GM12801 (cell line): ENCODE results near the gene UVRAG.

Experiments
- CTCF ChIP-seq: IDR thresholded peaks from one replicate; pipeline ENCODE4 v1.5.1; 2011; ENCODE audit warnings: control low read depth; ENCODE audit not compliant: insufficient read length; ENCODE audit errors: extremely low read depth

UVRAG gene

GRCh38 chr11:76150141-76150540, 335.1 kb downstream of the UVRAG start:
- no peak for TF ChIP-seq CTCF

- TF ChIP-seq CTCF, result no peak
These were observed 336.6 kb downstream of the UVRAG start for GRCh38 chr11:76151556-76152085.

- TF ChIP-seq CTCF, result no peak
These were observed 337.2 kb downstream of the UVRAG start for GRCh38 chr11:76152086-76152681.

GRCh38 chr11:76152741-76153570, 337.9 kb downstream of the UVRAG start:
- no peak for TF ChIP-seq CTCF

- TF ChIP-seq CTCF, result no peak
These were observed 338.5 kb downstream of the UVRAG start for GRCh38 chr11:76153571-76153923.

- TF ChIP-seq CTCF, result no peak
These were observed 340.7 kb downstream of the UVRAG start for GRCh38 chr11:76155500-76156227.

- TF ChIP-seq CTCF, result no peak
These were observed 342.0 kb downstream of the UVRAG start for GRCh38 chr11:76156971-76157427.
